Endothelial cell of umbilical vein (primary cell): ENCODE measurements around the gene FAM234B. TPM values are rescaled to one million over a fixed set of nuclear protein-coding genes. Genes with fewer than 3 reads are reported as not detected.

Experiments used
- BruUV-seq: library from RNA; stranded (reverse); fragments of 400-500 nt; replicated peaks from 2 replicates; lab custom pipeline; 2021; lab: Mats Ljungman, UMichigan
- CTCF ChIA-PET: fragments of 300-600, 350-600 bp; sonication (Branson Sonifier 250); formaldehyde crosslinking; loops from one replicate; lab custom pipeline; 2021; ENCODE audit warnings: antibody characterized with exemption, inconsistent platforms; lab: Charles Lee
- POLR2A ChIA-PET: fragments of 300-600, 350-600 bp; sonication (Branson Sonifier 250); formaldehyde crosslinking; loops from one replicate; lab custom pipeline; 2021; ENCODE audit warnings: antibody characterized with exemption, inconsistent platforms; lab: Charles Lee
- DNase-seq: peaks from one replicate; pipeline ENCODE4 v3.0.0-alpha.2; 2011; ENCODE audit warnings: low read depth, low spot score
- FAIRE-seq: peaks from 2 replicates; lab custom pipeline; 2011; peaks lifted over from hg19 to GRCh38; lab: Jason Lieb, UNC
- H2AFZ ChIP-seq: 2 replicates; pipeline ENCODE4 v1.6.0; 2012; ENCODE audit warnings: low read depth, low read length, control low read depth, inconsistent platforms
- H3K27ac ChIP-seq: 2 replicates; pipeline ENCODE4 v1.5.1; 2011; ENCODE audit warnings: low read depth, mild to moderate bottlenecking, control low read depth, low read length, moderate library complexity; ENCODE audit not compliant: insufficient read depth
- H3K27me3 ChIP-seq, 2 experiments: 2 replicates each; pipeline versions ENCODE4 v1.6.0 to v1.6.1; 2011; ENCODE audit warnings: low read length in 2 of 2, mixed read lengths in 1 of 2; ENCODE audit not compliant: control insufficient read depth in 2 of 2, insufficient read depth in 2 of 2
- H3K36me3 ChIP-seq, 2 experiments: 2 replicates in 1 of 2; 3 replicates in 1 of 2; pipeline ENCODE4 v1.5.1; 2011; ENCODE audit warnings: low read length in 2 of 2, mild to moderate bottlenecking in 1 of 2, moderate library complexity in 1 of 2; ENCODE audit not compliant: control insufficient read depth in 2 of 2, insufficient read depth in 2 of 2; ENCODE audit errors: extremely low read depth in 1 of 2
- H3K4me1 ChIP-seq: 3 replicates; pipeline ENCODE4 v1.5.1; 2011; ENCODE audit warnings: mild to moderate bottlenecking, low read length; ENCODE audit not compliant: control insufficient read depth, insufficient read depth; ENCODE audit errors: extremely low read depth
- H3K4me2 ChIP-seq: 2 replicates; pipeline ENCODE4 v1.6.1; 2011; ENCODE audit warnings: low read length, control low read depth, mixed read lengths; ENCODE audit not compliant: insufficient read depth
- H3K4me3 ChIP-seq, 3 experiments: fragments of 200-600 bp in 1 of 3; sonication (generic), shearing (Covaris generic) in 1 of 3; replicated peaks in 1 of 3; 2 replicates each; pipeline ENCODE4 v1.5.1; 2011 to 2016; ENCODE audit warnings: control low read depth in 3 of 3, low read length in 3 of 3, mild to moderate bottlenecking in 2 of 3, inconsistent platforms in 1 of 3, low read depth in 1 of 3, moderate library complexity in 1 of 3; ENCODE audit not compliant: insufficient read depth in 1 of 3
- H3K79me2 ChIP-seq: 2 replicates; pipeline ENCODE4 v1.6.0; 2012; ENCODE audit warnings: low read length, inconsistent platforms; ENCODE audit not compliant: control insufficient read depth, insufficient read depth
- H3K9ac ChIP-seq: replicated peaks from 2 replicates; pipeline ENCODE3; 2011; ENCODE audit warnings: low read length, control low read depth; ENCODE audit not compliant: insufficient read depth; ENCODE audit errors: extremely low read depth
- H3K9me1 ChIP-seq: replicated peaks from 3 replicates; pipeline ENCODE4 v1.6.0; 2011; ENCODE audit warnings: mild to moderate bottlenecking, low read length; ENCODE audit not compliant: control insufficient read depth, insufficient read depth; ENCODE audit errors: extremely low read depth
- H3K9me3 ChIP-seq: replicated peaks from 2 replicates; pipeline ENCODE4 v1.5.1; 2012; ENCODE audit warnings: low read length, inconsistent platforms; ENCODE audit not compliant: control insufficient read depth, insufficient read depth
- H4K20me1 ChIP-seq: replicated peaks from 2 replicates; pipeline ENCODE3; 2011; ENCODE audit warnings: mild to moderate bottlenecking, low read length; ENCODE audit not compliant: control insufficient read depth, insufficient read depth; ENCODE audit errors: extremely low read depth
- EZH2 ChIP-seq: IDR thresholded peaks from 2 replicates; pipeline ENCODE4 v1.6.1; 2012; ENCODE audit warnings: borderline replicate concordance, low read depth, mild to moderate bottlenecking, moderate library complexity, low read length, inconsistent platforms; ENCODE audit not compliant: severe bottlenecking
- FOS ChIP-seq: IDR thresholded peaks from 2 replicates; pipeline ENCODE4 v1.6.1; 2011; ENCODE audit warnings: mild to moderate bottlenecking, low read length, moderate library complexity, borderline replicate concordance; ENCODE audit not compliant: insufficient read depth
- GATA2 ChIP-seq: IDR thresholded peaks from 2 replicates; pipeline ENCODE4 v1.7.0; 2011; ENCODE audit warnings: low read depth, mild to moderate bottlenecking, moderate library complexity, mixed read lengths, low read length; ENCODE audit not compliant: insufficient read length, insufficient read depth
- JUN ChIP-seq: IDR thresholded peaks from 2 replicates; pipeline ENCODE4 v1.6.1; 2011; ENCODE audit warnings: borderline replicate concordance, low read depth; ENCODE audit not compliant: insufficient read length, insufficient read depth
- MYC ChIP-seq: IDR thresholded peaks from one replicate; pipeline ENCODE4 v1.6.1; 2011; ENCODE audit warnings: mild to moderate bottlenecking, low read depth, low read length
- POLR2A ChIP-seq: IDR thresholded peaks from 2 replicates; pipeline ENCODE4 v1.6.1; 2012; ENCODE audit warnings: low read depth, mild to moderate bottlenecking, control low read depth, low read length
- POLR2AphosphoS5 ChIP-seq: IDR thresholded peaks from 2 replicates; pipeline ENCODE4 v1.6.1; 2012; ENCODE audit warnings: low read depth, mild to moderate bottlenecking, control low read depth, low read length, moderate library complexity; ENCODE audit not compliant: insufficient read depth
- dilution Hi-C: fragments of 300-500 bp; cut with MboI; formaldehyde crosslinking; loops from one replicate; pipeline ENCODE4 v1.15.0; 2019; ENCODE audit warnings: low sequenced_read_pairs; ENCODE audit not compliant: extremely low pct_ligation_motif_present
- intact Hi-C: fragments of 100-400 bp; cut with micrococcal nuclease; formaldehyde crosslinking; loops from one replicate; pipeline ENCODE4 v1.10.0; 2022
- polyA plus RNA-seq, 4 experiments: library from polyadenylated mRNA; depleted of rRNA in 3 of 4; stranded (reverse) in 3 of 4; unstranded in 1 of 4; fragments of >200 nt; gene quantifications; 2 replicates each; pipeline versions ENCODE4 v1.2.1 to v1.2.3, GENCODE V29; 2011 to 2012; ENCODE audit warnings: missing spikeins in 1 of 4
- total RNA-seq: library from RNA; stranded (reverse); gene quantifications from 2 replicates; pipeline ENCODE4 v1.2.3, GENCODE V29; 2021
- TF ChIP-seq, protein P1 (sequence below): IDR thresholded peaks from 2 replicates; pipeline ENCODE4 v1.6.1; 2011; ENCODE audit not compliant: insufficient read depth, insufficient read length
- TF ChIP-seq, protein P2 (sequence below), 2 donors: IDR thresholded peaks; 1 replicate in 1 of 2; 2 replicates in 1 of 2; pipeline ENCODE4 v1.5.1; 2011; ENCODE audit warnings: low read length in 2 of 2, mild to moderate bottlenecking in 2 of 2, moderate library complexity in 2 of 2, control low read depth in 1 of 2, inconsistent platforms in 1 of 2, low read depth in 1 of 2; ENCODE audit not compliant: insufficient read depth in 1 of 2; ENCODE audit errors: extremely low read depth in 1 of 2

FAM234B gene
- total and polyA plus RNA-seq, 2 donors (not counting 3 experiments of a cell fraction or from before 2014, with no cell fraction given): 4.9 to 13.2 TPM

DNA sequence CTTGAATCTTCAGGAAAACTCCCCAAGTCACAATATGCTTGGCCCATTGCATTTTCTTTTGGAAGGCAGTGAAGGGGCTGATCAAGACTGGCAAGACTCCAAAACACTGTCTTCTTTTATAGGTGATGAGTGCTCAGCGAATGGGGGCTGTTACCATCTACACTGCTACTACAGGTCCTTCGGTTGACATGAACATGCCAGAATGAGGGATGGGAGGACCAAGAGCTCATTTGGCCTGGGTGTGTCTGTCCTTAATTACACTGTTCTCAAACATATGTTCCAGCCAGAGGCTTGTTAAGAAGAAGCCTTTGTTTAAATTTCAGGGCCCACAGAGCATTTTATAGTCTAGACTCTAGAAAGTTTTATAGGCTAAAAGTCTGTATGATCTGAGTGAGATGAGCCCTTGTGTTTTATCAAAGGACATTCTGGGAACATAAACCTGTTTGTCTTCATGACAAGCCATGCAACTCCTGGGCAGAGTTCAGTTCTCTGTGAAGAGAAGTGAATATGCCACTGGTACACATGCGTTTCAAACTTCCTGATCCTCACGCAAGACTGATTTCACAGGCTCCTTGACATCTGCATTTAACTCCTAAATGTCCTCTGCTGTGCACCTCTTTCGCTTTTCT lies 4.7 kb upstream of the FAM234B start:
- no peak for FAIRE-seq
- intact Hi-C loops: no loop called here
- no peak overlapping the region for H3K27ac ChIP-seq
- H3K4me2 ChIP-seq: no peak overlapping the region
- TF ChIP-seq, protein P1, sequence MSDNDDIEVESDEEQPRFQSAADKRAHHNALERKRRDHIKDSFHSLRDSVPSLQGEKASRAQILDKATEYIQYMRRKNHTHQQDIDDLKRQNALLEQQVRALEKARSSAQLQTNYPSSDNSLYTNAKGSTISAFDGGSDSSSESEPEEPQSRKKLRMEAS: no peak
- TF ChIP-seq MYC (no peak), POLR2AphosphoS5 (no peak), FOS (no peak), EZH2 (no peak), JUN (no peak), POLR2A (no peak), GATA2 (no peak)
- TF ChIP-seq, protein P2, sequence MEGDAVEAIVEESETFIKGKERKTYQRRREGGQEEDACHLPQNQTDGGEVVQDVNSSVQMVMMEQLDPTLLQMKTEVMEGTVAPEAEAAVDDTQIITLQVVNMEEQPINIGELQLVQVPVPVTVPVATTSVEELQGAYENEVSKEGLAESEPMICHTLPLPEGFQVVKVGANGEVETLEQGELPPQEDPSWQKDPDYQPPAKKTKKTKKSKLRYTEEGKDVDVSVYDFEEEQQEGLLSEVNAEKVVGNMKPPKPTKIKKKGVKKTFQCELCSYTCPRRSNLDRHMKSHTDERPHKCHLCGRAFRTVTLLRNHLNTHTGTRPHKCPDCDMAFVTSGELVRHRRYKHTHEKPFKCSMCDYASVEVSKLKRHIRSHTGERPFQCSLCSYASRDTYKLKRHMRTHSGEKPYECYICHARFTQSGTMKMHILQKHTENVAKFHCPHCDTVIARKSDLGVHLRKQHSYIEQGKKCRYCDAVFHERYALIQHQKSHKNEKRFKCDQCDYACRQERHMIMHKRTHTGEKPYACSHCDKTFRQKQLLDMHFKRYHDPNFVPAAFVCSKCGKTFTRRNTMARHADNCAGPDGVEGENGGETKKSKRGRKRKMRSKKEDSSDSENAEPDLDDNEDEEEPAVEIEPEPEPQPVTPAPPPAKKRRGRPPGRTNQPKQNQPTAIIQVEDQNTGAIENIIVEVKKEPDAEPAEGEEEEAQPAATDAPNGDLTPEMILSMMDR (IDR thresholded peaks at IDR 0.05; ENCODE audit: extremely low read depth in 1 of 2, insufficient read depth in 1 of 2, low read depth in 1 of 2, low read length in 2 of 2): no peak
- no peak overlapping the region for H3K9ac ChIP-seq
- dilution Hi-C loops: no loop called here
- ChIA-PET POLR2A (no interaction called here), CTCF (no interaction called here)
- peaks cover 2% of the 10 kb centered on the region in 2 experiments for H3K27me3 ChIP-seq
- DNase-seq: no peak
- no peaks in the 10 kb centered on the region for H3K79me2 ChIP-seq
- H3K4me1 ChIP-seq: peaks cover 5% of the 10 kb centered on the region
- no peak overlapping the region for H2AFZ ChIP-seq
- no peaks in the 10 kb centered on the region for H4K20me1 ChIP-seq
- no peaks in the 10 kb centered on the region for H3K9me1 ChIP-seq
- no peak overlapping the region for H3K4me3 ChIP-seq
- BruUV-seq: no TSS peak
- no peaks in the 10 kb centered on the region for H3K9me3 ChIP-seq
- H3K36me3 ChIP-seq: no peaks in the 10 kb centered on the region
